Measurements from ENCODE around the gene ATOH8.
"Not testable (repeated sequence)": the region's sequence is repeated elsewhere in the genome, so short reads cannot be mapped to it uniquely, and the experiment has no call there.

Gene ATOH8

DNA sequence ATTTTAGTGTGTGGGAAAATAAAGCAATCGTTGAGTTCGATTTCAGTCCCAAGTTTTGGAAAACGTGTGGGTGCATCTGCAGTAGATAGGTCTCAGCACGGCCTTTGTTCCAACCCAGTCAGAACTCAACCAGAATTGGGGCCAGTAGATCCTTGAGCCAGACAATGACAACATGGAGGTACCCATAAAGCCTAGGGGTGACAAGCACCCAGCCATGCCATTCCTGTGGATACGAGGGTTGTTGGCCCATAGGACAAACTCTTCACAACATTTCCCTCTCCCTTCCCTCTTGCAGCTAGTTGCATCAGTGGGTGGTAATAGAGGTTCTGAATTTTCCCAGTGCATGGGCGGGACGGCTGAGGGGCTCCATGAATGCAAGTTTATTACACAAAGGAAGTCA, 74.9 kb downstream of the ATOH8 start:
- no peaks in the 10 kb centered on the region for H3K36me3 Mint-ChIP-seq (ENCODE audit: low read depth)
- peaks cover 4% of the 10 kb centered on the region for H3K9me3 Mint-ChIP-seq
- H3K27me3 Mint-ChIP-seq (ENCODE audit: low read depth) = peaks cover 3% of the 10 kb centered on the region
- no peaks in the 10 kb centered on the region for H3K4me1 Mint-ChIP-seq
- TF ChIP-seq, protein P1, sequence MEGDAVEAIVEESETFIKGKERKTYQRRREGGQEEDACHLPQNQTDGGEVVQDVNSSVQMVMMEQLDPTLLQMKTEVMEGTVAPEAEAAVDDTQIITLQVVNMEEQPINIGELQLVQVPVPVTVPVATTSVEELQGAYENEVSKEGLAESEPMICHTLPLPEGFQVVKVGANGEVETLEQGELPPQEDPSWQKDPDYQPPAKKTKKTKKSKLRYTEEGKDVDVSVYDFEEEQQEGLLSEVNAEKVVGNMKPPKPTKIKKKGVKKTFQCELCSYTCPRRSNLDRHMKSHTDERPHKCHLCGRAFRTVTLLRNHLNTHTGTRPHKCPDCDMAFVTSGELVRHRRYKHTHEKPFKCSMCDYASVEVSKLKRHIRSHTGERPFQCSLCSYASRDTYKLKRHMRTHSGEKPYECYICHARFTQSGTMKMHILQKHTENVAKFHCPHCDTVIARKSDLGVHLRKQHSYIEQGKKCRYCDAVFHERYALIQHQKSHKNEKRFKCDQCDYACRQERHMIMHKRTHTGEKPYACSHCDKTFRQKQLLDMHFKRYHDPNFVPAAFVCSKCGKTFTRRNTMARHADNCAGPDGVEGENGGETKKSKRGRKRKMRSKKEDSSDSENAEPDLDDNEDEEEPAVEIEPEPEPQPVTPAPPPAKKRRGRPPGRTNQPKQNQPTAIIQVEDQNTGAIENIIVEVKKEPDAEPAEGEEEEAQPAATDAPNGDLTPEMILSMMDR (IDR thresholded peaks at IDR 0.05; ENCODE audit: unreplicated experiment in 3 of 3) = no peak
- H3K27ac Mint-ChIP-seq = no peak overlapping the region
- no peak overlapping the region for H3K4me3 Mint-ChIP-seq

DNA sequence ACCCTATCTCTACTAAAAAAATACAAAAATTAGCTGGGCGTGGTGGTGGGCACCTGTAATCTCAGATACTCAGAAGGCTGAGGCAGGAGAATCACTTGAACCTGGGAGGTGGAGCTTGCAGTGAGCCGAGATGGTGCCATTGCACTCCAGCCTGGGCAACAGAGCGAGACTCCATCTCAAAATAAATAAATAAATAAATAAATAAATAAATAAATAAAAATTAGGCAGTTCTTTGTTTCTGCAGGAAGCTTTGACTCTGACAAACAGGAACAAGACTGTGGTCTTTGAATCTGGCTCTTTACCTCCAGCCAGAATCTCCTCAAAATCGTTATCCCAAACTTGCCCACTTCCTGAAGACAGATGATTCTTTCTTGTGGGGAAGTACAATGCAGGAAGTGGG, 75.6 kb downstream of the ATOH8 start:
- H3K9me3 Mint-ChIP-seq; H3K4me1 Mint-ChIP-seq; H3K4me3 Mint-ChIP-seq; H3K27ac Mint-ChIP-seq; H3K36me3 Mint-ChIP-seq (ENCODE audit: low read depth); H3K27me3 Mint-ChIP-seq (ENCODE audit: low read depth): not testable (repeated sequence)

DNA sequence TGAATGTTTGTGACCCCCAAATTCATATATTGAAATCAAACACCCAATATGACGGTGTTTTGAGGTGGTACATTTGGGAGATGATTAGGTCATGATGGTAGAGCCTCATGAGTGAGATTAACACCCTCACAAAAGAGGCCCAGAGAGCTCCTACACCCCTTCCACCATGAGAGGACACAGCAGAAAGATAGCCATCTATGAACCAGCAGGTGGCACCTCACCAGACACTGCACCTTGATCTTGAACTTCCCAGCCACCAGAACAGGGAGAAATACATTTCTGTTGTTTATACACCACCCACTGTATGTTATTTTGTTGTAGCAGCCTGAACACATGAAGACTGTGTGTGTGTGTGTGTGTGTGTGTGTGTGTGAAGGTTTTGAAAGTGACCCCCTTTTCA, 76.9 kb downstream of the ATOH8 start:
- H3K27me3 Mint-ChIP-seq (ENCODE audit: low read depth) = peaks cover 3% of the 10 kb centered on the region
- H3K27ac Mint-ChIP-seq = no peak overlapping the region
- no peaks in the 10 kb centered on the region for H3K36me3 Mint-ChIP-seq (ENCODE audit: low read depth)
- TF ChIP-seq, protein P1 (IDR thresholded peaks at IDR 0.05; ENCODE audit: unreplicated experiment in 3 of 3) = no peak
- no peak overlapping the region for H3K4me3 Mint-ChIP-seq
- no peaks in the 10 kb centered on the region for H3K4me1 Mint-ChIP-seq
- peaks cover 20% of the 10 kb centered on the region for H3K9me3 Mint-ChIP-seq

DNA sequence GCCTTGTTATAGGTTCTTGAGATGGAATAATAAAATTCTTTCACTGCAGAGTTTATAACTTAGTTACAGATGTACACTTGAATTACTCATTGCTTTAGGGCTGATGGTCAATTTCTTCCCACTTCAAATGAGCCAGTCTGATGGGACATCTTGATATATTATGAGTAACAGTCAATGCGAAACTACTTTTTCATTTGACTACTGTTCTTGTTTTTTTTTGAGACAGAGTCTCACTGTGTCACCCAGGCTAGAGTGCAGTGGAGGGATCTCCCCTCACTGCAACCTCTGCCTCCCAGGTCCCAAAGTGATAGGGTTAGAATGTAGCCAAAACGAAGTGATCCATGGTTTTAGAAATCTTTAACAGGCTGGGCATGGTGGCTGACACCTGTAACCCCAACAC, 77.9 kb downstream of the ATOH8 start:
- no peak overlapping the region for H3K27ac Mint-ChIP-seq
- H3K27me3 Mint-ChIP-seq (ENCODE audit: low read depth) = peaks cover 3% of the 10 kb centered on the region
- TF ChIP-seq, protein P1 (IDR thresholded peaks at IDR 0.05; ENCODE audit: unreplicated experiment in 3 of 3) = no peak
- no peaks in the 10 kb centered on the region for H3K4me1 Mint-ChIP-seq
- peaks cover 30% of the 10 kb centered on the region for H3K9me3 Mint-ChIP-seq
- no peak overlapping the region for H3K4me3 Mint-ChIP-seq
- no peaks in the 10 kb centered on the region for H3K36me3 Mint-ChIP-seq (ENCODE audit: low read depth)

DNA sequence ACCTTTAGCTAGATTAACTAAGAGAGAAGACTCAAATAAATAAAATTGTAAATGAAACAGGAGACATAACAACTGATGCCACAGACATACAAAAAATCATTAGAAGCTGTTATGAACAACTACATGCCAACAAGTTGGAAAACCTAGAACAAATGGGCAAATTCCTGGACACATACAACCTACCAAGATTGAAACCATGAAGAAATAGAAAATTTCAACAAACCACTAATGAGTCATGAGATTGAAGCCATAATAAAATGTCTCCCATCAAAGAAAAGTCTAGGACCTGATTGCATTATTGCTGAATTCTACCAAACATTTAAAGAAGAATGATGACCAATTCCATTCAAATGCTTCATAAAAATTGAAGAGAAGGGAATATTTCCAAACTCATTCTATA, 80.7 kb downstream of the ATOH8 start:
- Mint-ChIP-seq H3K4me3 (no peak overlapping the region), H3K27me3 (ENCODE audit: low read depth) (no peaks in the 10 kb centered on the region), H3K9me3 (peaks cover 34% of the 10 kb centered on the region), H3K4me1 (no peaks in the 10 kb centered on the region), H3K36me3 (ENCODE audit: low read depth) (peaks cover 3% of the 10 kb centered on the region), H3K27ac (no peak overlapping the region)
- TF ChIP-seq, protein P1 (IDR thresholded peaks at IDR 0.05; ENCODE audit: unreplicated experiment in 3 of 3) = no peak

All from nephron (organoid).